Endothelial cell of umbilical vein (primary cell): Measurements from ENCODE around the gene LPP.

Experiments
- CTCF ChIP-seq, 2 donors: IDR thresholded peaks; 1 replicate in 1 of 2; 2 replicates in 1 of 2; pipeline ENCODE4 v1.5.1; 2011; ENCODE audit warnings: low read length in 2 of 2, mild to moderate bottlenecking in 2 of 2, moderate library complexity in 2 of 2, control low read depth in 1 of 2, inconsistent platforms in 1 of 2, low read depth in 1 of 2; ENCODE audit not compliant: insufficient read depth in 1 of 2; ENCODE audit errors: extremely low read depth in 1 of 2
- EZH2 ChIP-seq: IDR thresholded peaks from 2 replicates; pipeline ENCODE4 v1.6.1; 2012; ENCODE audit warnings: borderline replicate concordance, low read depth, mild to moderate bottlenecking, moderate library complexity, low read length, inconsistent platforms; ENCODE audit not compliant: severe bottlenecking
- FOS ChIP-seq: IDR thresholded peaks from 2 replicates; pipeline ENCODE4 v1.6.1; 2011; ENCODE audit warnings: mild to moderate bottlenecking, low read length, moderate library complexity, borderline replicate concordance; ENCODE audit not compliant: insufficient read depth
- GATA2 ChIP-seq: IDR thresholded peaks from 2 replicates; pipeline ENCODE4 v1.7.0; 2011; ENCODE audit warnings: low read depth, mild to moderate bottlenecking, moderate library complexity, mixed read lengths, low read length; ENCODE audit not compliant: insufficient read length, insufficient read depth
- JUN ChIP-seq: IDR thresholded peaks from 2 replicates; pipeline ENCODE4 v1.6.1; 2011; ENCODE audit warnings: borderline replicate concordance, low read depth; ENCODE audit not compliant: insufficient read length, insufficient read depth
- MAX ChIP-seq: IDR thresholded peaks from 2 replicates; pipeline ENCODE4 v1.6.1; 2011; ENCODE audit not compliant: insufficient read depth, insufficient read length
- MYC ChIP-seq: IDR thresholded peaks from one replicate; pipeline ENCODE4 v1.6.1; 2011; ENCODE audit warnings: mild to moderate bottlenecking, low read depth, low read length
- POLR2A ChIP-seq: IDR thresholded peaks from 2 replicates; pipeline ENCODE4 v1.6.1; 2012; ENCODE audit warnings: low read depth, mild to moderate bottlenecking, control low read depth, low read length
- POLR2AphosphoS5 ChIP-seq: IDR thresholded peaks from 2 replicates; pipeline ENCODE4 v1.6.1; 2012; ENCODE audit warnings: low read depth, mild to moderate bottlenecking, control low read depth, low read length, moderate library complexity; ENCODE audit not compliant: insufficient read depth

- no peak for TF ChIP-seq POLR2AphosphoS5
- TF ChIP-seq CTCF (IDR thresholded peaks at IDR 0.05; ENCODE audit: extremely low read depth in 1 of 2, insufficient read depth in 1 of 2, low read depth in 1 of 2, low read length in 2 of 2), result no peak
- TF ChIP-seq FOS, result no peak
- no peak for TF ChIP-seq EZH2
- no peak for TF ChIP-seq MAX
- TF ChIP-seq POLR2A, result no peak
- no peak for TF ChIP-seq MYC
- TF ChIP-seq JUN, result no peak
- TF ChIP-seq GATA2, result no peak
Observed at GRCh38 chr3:188342991-188343732, 189.2 kb downstream of the LPP start.
